SU-DHL-6 (cell line): ENCODE measurements around the gene SAP25.

Experiments used
- H2AFZ ChIP-seq: fragments of 200-600 bp; sonication (generic); 2 replicates; pipeline ENCODE4 v1.6.1; 2014; ENCODE audit warnings: low read depth, mild to moderate bottlenecking, moderate library complexity, mixed read lengths, antibody characterized with exemption, low read length; ENCODE audit not compliant: severe bottlenecking
- H3F3A ChIP-seq: fragments of 200-600 bp; shearing (Covaris generic); 2 replicates; pipeline ENCODE4 v1.6.0; 2016; ENCODE audit warnings: antibody characterized with exemption, mild to moderate bottlenecking; ENCODE audit not compliant: insufficient read depth
- H3K27ac ChIP-seq: fragments of 200-600 bp; sonication (generic); 2 replicates; pipeline ENCODE4 v1.5.1; 2016; ENCODE audit warnings: low read depth, mild to moderate bottlenecking, low read length, moderate library complexity, mixed read lengths
- H3K27me3 ChIP-seq: fragments of 200-600 bp; sonication (generic), shearing (Covaris generic); 2 replicates; pipeline ENCODE4 v1.6.0; 2014; ENCODE audit warnings: mild to moderate bottlenecking, low read length
- H3K36me3 ChIP-seq: fragments of 200-600 bp; sonication (generic); 2 replicates; pipeline ENCODE4 v1.6.1; 2014; ENCODE audit warnings: mild to moderate bottlenecking, low read length, mixed read lengths
- H3K4me2 ChIP-seq: fragments of 300-600, 200-600 bp; shearing (Covaris generic), sonication (generic); 2 replicates; pipeline ENCODE4 v1.6.0; 2014; ENCODE audit warnings: low read length, low read depth, mild to moderate bottlenecking; ENCODE audit not compliant: poor library complexity, severe bottlenecking
- H3K4me3 ChIP-seq: fragments of 200-600 bp; sonication (generic); 2 replicates; pipeline ENCODE4 v1.5.1; 2014; ENCODE audit warnings: antibody characterized with exemption, low read length, mild to moderate bottlenecking, mixed read lengths; ENCODE audit not compliant: insufficient read depth, poor library complexity, severe bottlenecking
- H3K79me2 ChIP-seq: fragments of 200-600 bp; sonication (generic); 2 replicates; pipeline ENCODE4 v1.6.1; 2014; ENCODE audit warnings: mild to moderate bottlenecking, low read length, moderate library complexity; ENCODE audit not compliant: insufficient read depth
- H3K9ac ChIP-seq: fragments of 200-600 bp; sonication (generic); 2 replicates; pipeline ENCODE4 v1.7.0; 2014; ENCODE audit warnings: mild to moderate bottlenecking, low read length
- H3K9me2 ChIP-seq: fragments of 200-600 bp; sonication (generic); replicated peaks from 2 replicates; pipeline ENCODE4 v1.6.1; 2014; ENCODE audit warnings: low read length; ENCODE audit not compliant: insufficient read depth
- H3K9me3 ChIP-seq: fragments of 200-600 bp; sonication (generic); 2 replicates; pipeline ENCODE4 v1.6.1; 2014; ENCODE audit warnings: low read length, mixed read lengths; ENCODE audit not compliant: insufficient read depth
- H4K20me1 ChIP-seq: fragments of 200-600 bp; sonication (generic); 2 replicates; pipeline ENCODE4 v1.6.1; 2014; ENCODE audit warnings: low read depth, mild to moderate bottlenecking, antibody characterized with exemption, low read length, moderate library complexity, mixed read lengths
- CTCF ChIP-seq: fragments of 200-600 bp; sonication (generic); IDR thresholded peaks from one replicate; pipeline ENCODE4 v1.5.1; 2017; ENCODE audit warnings: antibody characterized with exemption, mild to moderate bottlenecking, low read length, moderate library complexity; ENCODE audit not compliant: insufficient read depth, poor library complexity, severe bottlenecking
- EZH2phosphoT487 ChIP-seq: fragments of 200-600 bp; sonication (generic), shearing (Covaris generic); conservative IDR thresholded peaks from 2 replicates; pipeline ENCODE4 v1.6.1; 2018; ENCODE audit warnings: mild to moderate bottlenecking, antibody characterized with exemption, low read length, moderate library complexity, mixed read lengths

The SAP25 gene

GRCh38 chr7:100583132-100584053 is 9.7 kb upstream of the SAP25 start:
- Histone ChIP-seq H3K9me3 (no peaks in the 10 kb centered on the region), H3K27me3 (no peaks in the 10 kb centered on the region), H3K9me2 (no peaks in the 10 kb centered on the region), H3K4me3 (peak overlapping the region; percentile 41), H2AFZ (peak overlapping the region; percentile 29), H3K36me3 (no peaks in the 10 kb centered on the region), H4K20me1 (no peaks in the 10 kb centered on the region), H3K79me2 (peaks cover 19% of the 10 kb centered on the region), H3F3A (peaks cover 9% of the 10 kb centered on the region; the same call in 1 of the 2 replicates), H3K9ac (peak overlapping the region; percentile 81), H3K4me2 (peak overlapping the region; percentile 76), H3K27ac (peak overlapping the region; percentile 80)
- no peak for TF ChIP-seq EZH2phosphoT487
- TF ChIP-seq CTCF: no peak

GRCh38 chr7:100582650-100583049 is 8.9 kb upstream of the SAP25 start:
- Histone ChIP-seq H4K20me1 (no peaks in the 10 kb centered on the region), H3K4me2 (no peak overlapping the region), H3K9ac (no peak overlapping the region), H3K36me3 (no peaks in the 10 kb centered on the region), H3K4me3 (no peak overlapping the region), H3K9me3 (no peaks in the 10 kb centered on the region), H3K9me2 (no peaks in the 10 kb centered on the region), H3K27me3 (no peaks in the 10 kb centered on the region), H3K27ac (peak overlapping the region; percentile 80; the same call in 1 of the 2 replicates), H2AFZ (no peak overlapping the region), H3K79me2 (peaks cover 19% of the 10 kb centered on the region), H3F3A (peaks cover 9% of the 10 kb centered on the region; the same call in 1 of the 2 replicates)
- TF ChIP-seq CTCF (no peak), EZH2phosphoT487 (no peak)

GRCh38 chr7:100582041-100582579 is 8.4 kb upstream of the SAP25 start:
- Histone ChIP-seq H3K9me2 (no peaks in the 10 kb centered on the region), H4K20me1 (no peaks in the 10 kb centered on the region), H3K36me3 (no peaks in the 10 kb centered on the region), H3K79me2 (peaks cover 19% of the 10 kb centered on the region), H3F3A (peaks cover 9% of the 10 kb centered on the region; the same call in 1 of the 2 replicates), H3K9me3 (no peaks in the 10 kb centered on the region), H3K9ac (no peak overlapping the region), H3K4me3 (no peak overlapping the region), H3K27ac (no peak overlapping the region), H2AFZ (no peak overlapping the region), H3K27me3 (no peaks in the 10 kb centered on the region), H3K4me2 (no peak overlapping the region)
- TF ChIP-seq EZH2phosphoT487 (no peak), CTCF (no peak)
